Measurements from ENCODE around the gene ETF1.
A peak's percentile ranks its signal among the peaks of the same experiment; 100 is the strongest.

ETF1 gene

DNA sequence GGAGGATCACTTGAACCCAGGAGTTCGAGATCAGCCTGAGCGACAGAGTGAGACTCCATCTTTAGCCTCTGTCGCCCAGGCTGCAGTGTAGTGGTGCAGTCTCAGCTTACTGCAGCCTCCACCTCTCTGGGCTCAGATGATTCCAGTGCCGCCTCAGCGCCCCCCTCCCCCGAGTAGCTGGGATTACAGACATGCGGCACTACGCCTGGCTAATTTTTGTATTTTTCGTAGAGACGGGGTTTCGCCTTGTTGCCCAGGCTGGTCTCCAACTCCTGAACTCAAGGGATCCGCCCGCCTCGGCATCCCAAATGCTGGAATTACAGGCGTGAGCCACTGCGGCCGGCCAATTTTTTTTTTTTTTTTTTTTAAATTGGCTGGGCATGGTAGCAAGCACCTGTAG lies 34.4 kb upstream of the ETF1 start:
- no peak for TF ChIP-seq Cebpa-rat (IDR thresholded peaks at IDR 0.05)
- peaks cover 13 to 20% (median 17%) of the 10 kb centered on the region in 11 experiments for H3K36me3 ChIP-seq
- H3K9ac ChIP-seq: no peak overlapping the region
- no peak overlapping the region for H3K4me3 ChIP-seq
- H3K27ac ChIP-seq: peak overlapping the region in 3 of 11 experiments; percentile 12 to 100 (median 15); a peak in 2 of 22 replicates
- no peaks in the 10 kb centered on the region for H3K27me3 ChIP-seq
- peaks cover 8 to 25% (median 20%) of the 10 kb centered on the region in 11 experiments; a peak in 19 of 22 replicates for H4K20me1 ChIP-seq
- peaks cover 16 to 37% (median 26%) of the 10 kb centered on the region in 10 experiments for H3K4me1 ChIP-seq
- 0 out of 22 replicates have a peak, but pooled peaks cover 0 to 6% (median 0%) of the 10 kb centered on the region in 11 experiments for H3K9me3 ChIP-seq (replicated peaks in 1 of 11)
- H3K4me2 ChIP-seq: peak overlapping the region in 2 of 11 experiments; percentile 7 to 19; a peak in 1 of 22 replicates

DNA sequence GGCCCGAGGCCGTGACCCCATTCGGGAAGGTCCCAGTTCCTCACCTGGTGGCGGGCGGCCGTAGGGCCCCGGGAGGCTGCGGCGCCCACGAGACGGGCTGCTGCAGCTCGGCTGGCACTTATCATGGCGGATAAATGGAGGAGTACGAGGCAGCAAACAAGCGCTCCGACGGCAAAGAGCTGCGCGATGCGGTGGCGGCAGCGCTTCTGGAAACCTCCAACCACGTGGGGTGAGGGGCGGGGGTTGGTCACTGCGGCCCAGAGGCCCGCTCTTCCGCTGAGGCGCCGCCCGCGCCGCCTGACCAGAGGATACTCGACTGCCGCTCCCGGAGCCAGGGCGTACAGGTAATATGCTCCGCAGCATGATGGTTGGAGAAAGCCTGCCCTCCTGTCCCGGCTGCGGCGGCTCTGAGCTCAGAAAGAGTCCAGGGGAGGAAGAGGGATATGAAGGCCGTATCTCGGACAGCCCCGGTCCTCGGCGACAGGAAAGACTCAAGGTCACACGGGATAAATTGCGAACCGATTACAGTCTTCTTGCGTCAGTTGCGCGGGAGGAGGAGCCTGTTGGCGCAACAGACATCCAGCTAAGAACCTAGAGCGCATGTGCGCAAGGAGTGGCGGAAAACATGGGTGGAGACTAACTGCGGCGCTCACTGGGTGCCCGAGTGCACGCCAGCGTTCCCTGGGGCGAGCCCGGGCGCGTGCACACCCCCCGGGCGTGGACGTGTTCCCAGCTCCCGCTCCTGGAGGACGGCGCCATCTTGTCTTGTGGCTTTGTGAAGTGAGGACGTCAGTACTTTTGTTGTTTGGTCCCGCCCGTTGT lies 32.4 kb upstream of the ETF1 start, which contains the start of gene HSPA9:
Gene HSPA9, minus strand, starts transcription at position 208 of the 822 bp plus-strand sequence. Its CDS starts 83 bp downstream, at position 125.
- H3K36me3 ChIP-seq: peaks cover 33 to 41% (median 38%) of the 10 kb centered on the region in 11 experiments
- H3K4me3 ChIP-seq: peak within 1 kb of the TSS; percentile 81 to 99 (median 91)
- peaks cover 27 to 46% (median 40%) of the 10 kb centered on the region in 11 experiments; a peak in 21 of 22 replicates for H4K20me1 ChIP-seq

DNA sequence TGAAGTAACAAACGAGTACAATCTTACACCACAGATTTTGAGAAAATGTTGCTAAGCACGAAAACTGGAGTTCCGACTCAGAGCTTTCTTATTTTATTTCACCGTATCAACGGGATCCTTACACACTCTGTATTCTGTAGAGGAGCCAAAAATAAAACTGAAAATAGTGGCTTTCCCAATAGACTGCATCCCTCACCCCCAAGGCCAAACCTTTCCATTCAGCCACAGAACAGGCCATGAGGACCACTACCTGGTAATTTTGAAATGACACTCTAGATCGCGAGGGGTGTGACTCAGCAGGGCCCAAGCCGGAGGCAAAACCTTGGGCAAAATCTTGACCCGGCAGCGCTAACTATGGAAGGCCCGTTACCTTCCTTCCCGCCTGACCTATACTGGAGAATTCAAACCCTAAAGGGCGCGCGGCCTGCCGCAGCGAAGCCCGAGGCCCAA lies 31.7 kb upstream of the ETF1 start:
- H4K20me1 ChIP-seq: peaks cover 33 to 52% (median 47%) of the 10 kb centered on the region in 11 experiments; a peak in 21 of 22 replicates
- peaks cover 40 to 47% (median 44%) of the 10 kb centered on the region in 11 experiments for H3K36me3 ChIP-seq
- H3K4me2 ChIP-seq: peak overlapping the region; percentile 85 to 98 (median 92)
- H3K4me1 ChIP-seq: peaks cover 16 to 52% (median 33%) of the 10 kb centered on the region in 10 experiments
- no peak for TF ChIP-seq Cebpa-rat (IDR thresholded peaks at IDR 0.05)
- no peaks in the 10 kb centered on the region for H3K27me3 ChIP-seq
- 0 out of 22 replicates have a peak, but pooled peaks cover 0 to 6% (median 0%) of the 10 kb centered on the region in 11 experiments for H3K9me3 ChIP-seq (replicated peaks in 1 of 11)
- H3K9ac ChIP-seq: peak overlapping the region; percentile 92 to 99 (median 98)
- peak overlapping the region; percentile 95 to 100 (median 98) for H3K27ac ChIP-seq
- H3K4me3 ChIP-seq: peak overlapping the region; percentile 81 to 99 (median 91)

More for the DNA sequence above, 32.4 kb upstream of the ETF1 start, which contains the start of gene HSPA9:
- H3K9me3 ChIP-seq (replicated peaks in 1 of 11): 0 out of 22 replicates have a peak, but pooled peaks cover 0 to 6% (median 0%) of the 10 kb centered on the region in 11 experiments
- H3K27me3 ChIP-seq: no peaks in the 10 kb centered on the region
- H3K9ac ChIP-seq: peak within 1 kb of the TSS; percentile 92 to 99 (median 98)
- TF ChIP-seq Cebpa-rat (IDR thresholded peaks at IDR 0.05): peak; percentile 85 to 100 (median 96); a peak in 20 of 22 replicates
- peak within 1 kb of the TSS; percentile 95 to 100 (median 98) for H3K27ac ChIP-seq
- peak within 1 kb of the TSS; percentile 85 to 98 (median 92) for H3K4me2 ChIP-seq
- peaks cover 16 to 46% (median 30%) of the 10 kb centered on the region in 10 experiments for H3K4me1 ChIP-seq

DNA sequence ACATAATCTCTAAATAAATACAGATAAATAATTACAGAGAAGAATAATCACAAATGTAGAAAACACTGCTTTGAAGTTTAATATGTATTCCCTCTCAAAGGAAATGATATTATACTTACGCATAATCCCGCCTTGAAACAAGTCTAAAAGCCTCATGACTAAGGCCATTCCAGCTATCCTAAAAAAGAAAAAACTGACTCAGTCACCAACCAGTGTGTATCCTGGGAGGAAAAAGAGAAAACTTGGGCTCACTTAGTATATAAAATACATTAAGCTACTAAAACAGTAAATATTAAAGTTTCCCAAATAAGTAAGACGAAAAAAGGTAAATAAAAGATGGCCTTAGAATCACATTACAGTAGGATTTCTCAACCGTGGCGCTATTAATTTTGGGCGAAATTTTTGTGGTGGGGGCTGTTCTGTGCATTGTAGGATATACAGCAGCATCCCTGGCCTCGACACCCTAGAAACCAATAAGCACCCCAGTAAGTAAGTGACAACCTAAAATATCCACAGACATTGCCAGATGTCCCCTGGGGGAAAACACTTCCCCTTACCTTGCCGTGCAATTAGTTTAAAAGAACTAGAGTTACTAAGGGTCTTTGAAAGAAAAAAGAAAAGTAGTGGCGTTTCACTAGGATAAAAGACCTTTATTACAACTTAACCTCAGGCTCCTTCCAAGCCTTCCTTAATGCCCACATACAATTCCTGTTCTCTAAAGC lies 31.1 kb upstream of the ETF1 start:
- peaks cover 46 to 54% (median 51%) of the 10 kb centered on the region in 11 experiments for H3K36me3 ChIP-seq
- H3K9ac ChIP-seq: peak overlapping the region; percentile 92 to 99 (median 98)
- peak overlapping the region; percentile 81 to 99 (median 91) for H3K4me3 ChIP-seq
- peak overlapping the region; percentile 85 to 98 (median 92) for H3K4me2 ChIP-seq
- no peaks in the 10 kb centered on the region for H3K27me3 ChIP-seq
- H3K27ac ChIP-seq: peak overlapping the region; percentile 95 to 100 (median 98)
- peaks cover 40 to 59% (median 53%) of the 10 kb centered on the region in 11 experiments; a peak in 21 of 22 replicates for H4K20me1 ChIP-seq
- peaks cover 16 to 56% (median 33%) of the 10 kb centered on the region in 10 experiments for H3K4me1 ChIP-seq
- H3K9me3 ChIP-seq (replicated peaks in 1 of 11): 0 out of 22 replicates have a peak, but pooled peaks cover 0 to 6% (median 0%) of the 10 kb centered on the region in 11 experiments
- no peak for TF ChIP-seq Cebpa-rat (IDR thresholded peaks at IDR 0.05)

DNA sequence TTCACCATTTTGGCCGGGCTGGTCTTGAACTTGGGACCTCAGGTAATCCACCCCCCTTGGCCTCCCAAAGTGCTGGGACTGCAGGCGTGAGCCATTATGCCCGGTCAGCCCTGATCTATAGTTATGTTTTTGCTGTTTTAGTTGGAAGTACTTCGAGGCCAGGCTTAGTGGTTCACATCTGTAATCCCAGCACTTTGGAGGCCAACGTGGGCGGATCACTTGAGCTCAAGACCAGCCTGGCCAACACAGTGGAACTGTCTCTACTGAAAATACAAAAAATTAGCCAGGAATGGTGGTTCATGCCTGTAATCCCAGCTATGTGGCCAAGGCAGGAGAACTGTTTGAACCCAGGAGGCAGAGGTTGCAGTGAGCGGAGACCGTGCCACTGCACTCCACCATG lies 30.2 kb upstream of the ETF1 start:
- 0 out of 22 replicates have a peak, but pooled peaks cover 0 to 6% (median 0%) of the 10 kb centered on the region in 11 experiments for H3K9me3 ChIP-seq (replicated peaks in 1 of 11)
- peak overlapping the region in 6 of 11 experiments; percentile 11 to 100 (median 98); a peak in 6 of 22 replicates for H3K27ac ChIP-seq
- peak overlapping the region; percentile 85 to 98 (median 92); a peak in 21 of 22 replicates for H3K4me2 ChIP-seq
- peaks cover 49 to 68% (median 62%) of the 10 kb centered on the region in 11 experiments; a peak in 21 of 22 replicates for H4K20me1 ChIP-seq
- peaks cover 16 to 56% (median 33%) of the 10 kb centered on the region in 10 experiments for H3K4me1 ChIP-seq
- H3K4me3 ChIP-seq: peak overlapping the region; percentile 81 to 99 (median 91); a peak in 16 of 20 replicates
- H3K27me3 ChIP-seq: no peaks in the 10 kb centered on the region
- TF ChIP-seq Cebpa-rat (IDR thresholded peaks at IDR 0.05): no peak
- peak overlapping the region; percentile 92 to 99 (median 98); a peak in 17 of 22 replicates for H3K9ac ChIP-seq
- H3K36me3 ChIP-seq: peaks cover 55 to 63% (median 60%) of the 10 kb centered on the region in 11 experiments

DNA sequence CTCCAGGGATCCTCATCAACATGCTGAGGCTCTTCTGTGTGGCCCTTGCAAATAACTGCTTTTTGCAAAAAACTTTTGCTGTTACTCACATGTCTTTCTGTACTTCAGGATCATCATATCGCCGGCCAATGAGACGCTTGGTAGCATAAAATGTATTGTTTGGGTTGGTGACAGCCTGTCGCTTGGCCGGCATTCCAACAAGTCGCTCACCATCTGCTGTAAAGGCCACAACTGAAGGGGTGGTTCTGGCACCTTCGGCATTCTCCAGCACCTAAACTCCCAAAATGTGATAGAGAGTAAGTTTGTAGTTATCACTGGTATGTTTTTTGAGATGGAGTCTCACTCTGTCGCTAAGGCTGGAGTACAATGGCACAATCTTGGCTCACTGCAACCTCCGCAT lies 27.8 kb upstream of the ETF1 start:
- no peak overlapping the region for H3K27ac ChIP-seq
- no peak overlapping the region; a peak in 1 of 22 replicates for H3K4me2 ChIP-seq
- peaks cover 12 to 40% (median 21%) of the 10 kb centered on the region in 10 experiments; a peak in 19 of 20 replicates for H3K4me1 ChIP-seq
- TF ChIP-seq Cebpa-rat (IDR thresholded peaks at IDR 0.05): no peak
- no peak overlapping the region for H3K4me3 ChIP-seq
- H3K36me3 ChIP-seq: peaks cover 78 to 86% (median 83%) of the 10 kb centered on the region in 11 experiments
- H4K20me1 ChIP-seq: peaks cover 67 to 90% (median 86%) of the 10 kb centered on the region in 11 experiments; a peak in 21 of 22 replicates
- no peaks in the 10 kb centered on the region for H3K9me3 ChIP-seq (replicated peaks in 1 of 11)
- H3K9ac ChIP-seq: peak overlapping the region in 2 of 11 experiments; percentile 8 to 16; a peak in 2 of 22 replicates
- no peaks in the 10 kb centered on the region for H3K27me3 ChIP-seq

DNA sequence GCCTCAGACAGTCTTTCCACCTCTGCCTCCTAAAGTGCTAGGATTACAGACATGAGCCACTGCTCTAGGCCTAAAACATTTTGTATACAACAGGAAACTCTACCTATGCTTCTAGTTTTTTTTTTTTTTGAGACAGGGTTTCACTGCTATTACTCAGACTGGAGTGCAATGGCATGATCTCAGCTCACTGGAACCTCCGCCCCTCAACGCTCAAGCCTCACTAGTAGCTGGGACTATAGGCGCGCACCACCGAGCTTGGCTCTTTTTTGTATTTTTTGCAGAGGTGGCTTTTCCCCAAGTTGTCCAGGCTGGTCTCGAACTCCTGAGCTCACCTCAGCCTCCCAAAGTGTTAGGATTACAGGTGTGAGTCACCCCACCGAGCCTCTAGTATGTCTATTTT lies 26.7 kb upstream of the ETF1 start:
- Histone ChIP-seq H3K4me1 (peaks cover 11 to 39% (median 21%) of the 10 kb centered on the region in 10 experiments; a peak in 19 of 20 replicates), H3K9me3 (replicated peaks in 1 of 11) (no peaks in the 10 kb centered on the region), H3K27ac (no peak overlapping the region), H3K4me3 (no peak overlapping the region), H3K9ac (peak overlapping the region in 4 of 11 experiments; percentile 6 to 49 (median 13); a peak in 4 of 22 replicates), H3K27me3 (no peaks in the 10 kb centered on the region), H3K4me2 (peak overlapping the region in 3 of 11 experiments; percentile 14 to 22 (median 18); a peak in 4 of 22 replicates), H4K20me1 (peaks cover 78 to 100% (median 97%) of the 10 kb centered on the region in 11 experiments; a peak in 21 of 22 replicates), H3K36me3 (peaks cover 89 to 97% (median 94%) of the 10 kb centered on the region in 11 experiments)
- TF ChIP-seq Cebpa-rat (IDR thresholded peaks at IDR 0.05): no peak

Measured in BLaER1 treated with 17β-estradiol and CSF1 and Interleukin-3, amounts not matched to agents 10 nM and 100 nM (cell line).